ENCODE measurements around the gene BYSL. TPM values are rescaled to one million over a fixed set of nuclear protein-coding genes. Genes with fewer than 3 reads are reported as not detected.

Gene BYSL
- total and polyA plus RNA-seq, 9 of the 15 experiments (the other 6 are each of a cell fraction or from before 2014, with no cell fraction given), result 22.2 to 92.3 (median 53.4) TPM

- TF ChIP-seq ZNF280B (CRISPR knock-in tag; IDR thresholded peaks at IDR 0.05), result no peak
- 0 out of 2 replicates have a peak, but pooled peaks have one; percentile 13 for TF ChIP-seq RHOXF2B (CRISPR knock-in tag; conservative IDR thresholded peaks at IDR 0.05)
- no peak for TF ChIP-seq FUS (optimal IDR thresholded peaks at IDR 0.05; ENCODE audit: low read depth, low read length)
- TF ChIP-seq SIX5 (IDR thresholded peaks at IDR 0.05; ENCODE audit: borderline replicate concordance in 1 of 2, insufficient read depth in 1 of 2, low read depth in 1 of 2, low read length in 2 of 2), result no peak
- TF ChIP-seq ZNF395 (CRISPR knock-in tag; IDR thresholded peaks at IDR 0.05), result peak; percentile 14; the same call in 1 of the 2 replicates
- no peak for TF ChIP-seq SMARCA5 (IDR thresholded peaks at IDR 0.05)
- no peak for TF ChIP-seq RCOR1 (IDR thresholded peaks at IDR 0.05; ENCODE audit: borderline replicate concordance in 1 of 2, low read depth in 2 of 2, low read length in 2 of 2)
- no peak for TF ChIP-seq PTBP1 (IDR thresholded peaks at IDR 0.05; ENCODE audit: low read depth, low read length)
- no peak for TF ChIP-seq AFF1 (IDR thresholded peaks at IDR 0.05; ENCODE audit: low read depth in 1 of 2, partially characterized antibody in 2 of 2)
- TF ChIP-seq DNMT1 (IDR thresholded peaks at IDR 0.05), result no peak
- TF ChIP-seq CREB1 (IDR thresholded peaks at IDR 0.05), result no peak
- TF ChIP-seq CREB1 (CRISPR knock-in tag; IDR thresholded peaks at IDR 0.05), result no peak
- TF ChIP-seq NR2C2 (CRISPR knock-in tag; IDR thresholded peaks at IDR 0.05), result no peak
- TF ChIP-seq NR2C2 (tag; IDR thresholded peaks at IDR 0.05), result no peak
- TF ChIP-seq CGGBP1 (CRISPR knock-in tag; IDR thresholded peaks at IDR 0.05), result no peak
- no peak for TF ChIP-seq SMC3 (conservative IDR thresholded peaks at IDR 0.05; ENCODE audit: insufficient read depth, low read depth, low read length)
- no peak for TF ChIP-seq ARID3A (IDR thresholded peaks at IDR 0.05; ENCODE audit: borderline replicate concordance, low read depth, low read length)
- TF ChIP-seq THRAP3 (IDR thresholded peaks at IDR 0.05; ENCODE audit: borderline replicate concordance), result no peak
- TF ChIP-seq DPF2 (IDR thresholded peaks at IDR 0.05), result peak; percentile 64; the same call in 1 of the 2 replicates
Measured at GRCh38 chr6:41939848-41940758, 18.8 kb downstream of the BYSL start (continued).
